ENCODE data around the gene BTK. TPM values are rescaled to one million over a fixed set of nuclear protein-coding genes. Genes with fewer than 3 reads are reported as not detected.
"Not testable (repeated sequence)": the region's sequence is repeated elsewhere in the genome, so short reads cannot be mapped to it uniquely, and the experiment has no call there.

The BTK gene
- polyA plus RNA-seq, 12 donors, result 1.2 to 10.6 (median 2.5) TPM; not detected in 2

- no peak for DNase-seq
These were observed 38.0 kb downstream of the BTK start for GRCh38 chrX:101347859-101348451.

- no peak for DNase-seq
These were observed 48.2 kb downstream of the BTK start for GRCh38 chrX:101337776-101338271.

- not testable (repeated sequence) for DNase-seq
These were observed 51.7 kb downstream of the BTK start for GRCh38 chrX:101334310-101334709.

GRCh38 chrX:101326600-101326999, 59.4 kb downstream of the BTK start:
- DNase-seq, result not testable (repeated sequence)

GRCh38 chrX:101303790-101304189, 82.2 kb downstream of the BTK start:
- no peak for DNase-seq

Other genes starting within 250 kb of the BTK start
- gene DRP2, start 166.4 kb downstream of the BTK start, polyA plus RNA-seq (ENCODE audit: insufficient read length in 12 of 12), result 1 to 10 TPM in 10 of 12 donors, under 1 TPM in 1, not detected in 1; 0.89 to 5.5 (median 2.6) TPM
- gene TAF7L, start 94.9 kb downstream of the BTK start, polyA plus RNA-seq (ENCODE audit: insufficient read length in 12 of 12), result under 1 TPM in 9 of 12 donors, not detected in 3; 0.09 to 0.41 (median 0.21) TPM
- 10 to 100 TPM in 9 of 12 donors, 1 to 10 TPM in 2, not detected in 1; 9.1 to 19.5 (median 12.5) TPM for gene TIMM8A, start 37.4 kb downstream of the BTK start, polyA plus RNA-seq (ENCODE audit: insufficient read length in 12 of 12)
- 1,000 to 10,000 TPM in 10 of 12 donors, 100 to 1,000 TPM in 1, not detected in 1; 932 to 1,532 (median 1,212) TPM for gene RPL36A, start 4.8 kb upstream of the BTK start, polyA plus RNA-seq (ENCODE audit: insufficient read length in 12 of 12)
- gene GLA, start 21.7 kb upstream of the BTK start, polyA plus RNA-seq (ENCODE audit: insufficient read length in 12 of 12), result 10 to 100 TPM in 11 of 12 donors, not detected in 1; 11.4 to 21.7 (median 18.8) TPM
- 10 to 100 TPM in 11 of 12 donors, not detected in 1; 52.6 to 85.4 (median 74.1) TPM for gene HNRNPH2, start 22.0 kb upstream of the BTK start, polyA plus RNA-seq (ENCODE audit: insufficient read length in 12 of 12)
- gene ARMCX4, start 99.3 kb upstream of the BTK start, polyA plus RNA-seq (ENCODE audit: insufficient read length in 12 of 12), result 10 to 100 TPM in 11 of 12 donors, not detected in 1; 30.1 to 65.9 (median 45.8) TPM
- gene ARMCX1, start 164.4 kb upstream of the BTK start, polyA plus RNA-seq (ENCODE audit: insufficient read length in 12 of 12), result 10 to 100 TPM in 11 of 12 donors, not detected in 1; 44.2 to 96.1 (median 84.4) TPM
- gene ARMCX6, start 231.8 kb upstream of the BTK start, polyA plus RNA-seq (ENCODE audit: insufficient read length in 12 of 12), result 100 to 1,000 TPM in 7 of 12 donors, 10 to 100 TPM in 4, not detected in 1; 82.7 to 127 (median 110) TPM
- gene ARMCX3, start 237.0 kb upstream of the BTK start, polyA plus RNA-seq (ENCODE audit: insufficient read length in 12 of 12), result 100 to 1,000 TPM in 11 of 12 donors, 10 to 100 TPM in 1; 94.0 to 257 (median 161) TPM

Data from muscle of arm (tissue), 12 donors.